GM19240 (cell line): Measurements from ENCODE around the gene MED27.

Experiments used
- DNase-seq: peaks from one replicate; pipeline ENCODE4 v3.0.0; 2011; ENCODE audit warnings: low spot score; ENCODE audit not compliant: insufficient read length

MED27 gene

DNA sequence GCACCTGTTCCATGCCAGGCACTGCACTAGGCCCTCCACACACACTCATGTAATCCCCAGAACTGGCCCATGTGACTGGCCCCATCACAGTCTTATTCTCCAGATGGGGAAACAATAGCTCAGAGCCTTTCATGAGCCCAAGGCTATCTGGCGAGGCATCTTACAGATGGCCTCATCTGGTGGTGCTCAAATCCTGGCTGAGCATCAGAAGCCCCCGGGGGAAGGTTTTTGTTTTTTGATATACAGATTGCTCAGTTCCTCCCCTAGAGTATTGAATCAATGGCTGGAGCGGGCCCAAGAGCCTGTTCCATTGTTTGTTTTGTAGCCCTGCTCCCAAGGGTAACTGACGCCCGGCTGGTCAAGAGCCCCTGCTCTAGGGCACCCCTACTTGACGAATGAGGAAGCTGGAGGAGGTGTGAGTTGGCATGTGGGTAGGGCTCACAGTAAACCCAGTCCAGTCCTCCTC lies 194.5 kb downstream of the MED27 start:
- DNase-seq = no peak

DNA sequence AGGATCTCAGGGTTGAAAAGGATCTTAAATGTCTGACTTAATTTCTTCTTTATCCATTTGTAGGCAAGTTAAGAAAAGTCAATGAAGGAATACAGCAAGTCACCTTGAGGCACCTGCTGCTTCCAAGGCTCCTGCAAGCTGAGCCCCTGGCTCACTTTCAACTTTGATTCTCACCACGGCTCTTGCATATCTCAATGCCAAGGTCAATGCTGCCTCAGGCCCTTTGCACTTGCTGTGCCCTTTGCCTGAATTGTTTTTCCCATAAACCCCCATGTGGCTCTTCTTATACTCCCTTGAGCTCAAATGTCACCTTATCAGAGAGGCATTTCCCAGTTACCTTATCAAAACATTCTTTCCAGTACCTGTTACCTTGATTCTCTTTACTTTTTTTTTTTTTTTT lies 195.4 kb downstream of the MED27 start:
- DNase-seq = no peak

DNA sequence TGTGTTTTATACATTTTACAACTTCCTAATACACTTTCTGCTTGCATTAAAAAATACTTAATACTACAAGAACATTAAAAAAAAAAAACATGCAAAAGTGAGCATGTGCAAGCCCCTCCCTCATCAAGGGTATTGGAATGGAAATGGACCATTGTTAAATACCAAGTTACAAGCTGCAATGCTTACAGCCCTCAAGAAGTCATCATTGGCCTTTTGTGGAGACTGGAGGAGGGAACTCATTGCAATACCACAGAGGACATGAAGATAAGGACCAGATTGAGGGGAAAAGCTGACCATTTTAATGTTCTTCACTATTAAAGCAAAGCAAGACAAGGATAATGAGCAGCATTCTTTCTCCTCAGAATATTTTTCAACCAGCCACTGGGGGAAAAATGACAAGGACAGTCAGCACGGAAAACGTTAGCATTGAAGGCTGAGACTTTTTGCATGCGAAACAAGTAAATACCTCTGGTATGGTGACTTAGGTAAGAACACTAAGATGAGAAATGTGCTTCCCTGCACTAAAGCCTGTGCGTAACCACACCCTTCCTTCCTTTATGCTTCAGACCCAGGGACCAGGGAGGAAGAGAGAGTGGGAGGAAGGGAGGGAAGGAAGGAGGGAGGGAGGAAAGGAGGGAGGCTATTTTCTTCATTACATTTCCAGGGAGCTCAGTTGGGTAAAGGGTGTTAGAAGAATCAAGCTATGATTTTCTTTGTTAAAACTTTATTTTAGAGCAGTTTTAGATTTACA lies 198.7 kb downstream of the MED27 start:
- DNase-seq = no peak

DNA sequence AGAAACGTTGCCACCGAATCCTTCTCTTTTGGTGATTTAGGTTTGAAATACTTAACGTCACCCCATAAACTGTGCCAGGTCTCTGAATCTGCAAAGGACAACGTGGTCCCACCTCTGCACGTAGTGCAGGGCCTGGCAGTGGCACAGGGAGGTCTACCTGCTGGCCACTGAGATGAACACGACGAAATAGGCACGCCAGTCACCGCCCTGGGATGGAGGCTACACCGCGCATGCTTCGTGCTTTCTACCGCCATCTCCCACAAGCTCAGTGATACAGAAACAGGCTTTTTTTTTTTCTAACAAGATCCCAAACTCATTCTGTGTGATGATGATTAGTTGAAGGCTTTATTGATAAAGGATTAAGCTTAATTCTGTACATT lies 199.8 kb downstream of the MED27 start:
- no peak for DNase-seq

DNA sequence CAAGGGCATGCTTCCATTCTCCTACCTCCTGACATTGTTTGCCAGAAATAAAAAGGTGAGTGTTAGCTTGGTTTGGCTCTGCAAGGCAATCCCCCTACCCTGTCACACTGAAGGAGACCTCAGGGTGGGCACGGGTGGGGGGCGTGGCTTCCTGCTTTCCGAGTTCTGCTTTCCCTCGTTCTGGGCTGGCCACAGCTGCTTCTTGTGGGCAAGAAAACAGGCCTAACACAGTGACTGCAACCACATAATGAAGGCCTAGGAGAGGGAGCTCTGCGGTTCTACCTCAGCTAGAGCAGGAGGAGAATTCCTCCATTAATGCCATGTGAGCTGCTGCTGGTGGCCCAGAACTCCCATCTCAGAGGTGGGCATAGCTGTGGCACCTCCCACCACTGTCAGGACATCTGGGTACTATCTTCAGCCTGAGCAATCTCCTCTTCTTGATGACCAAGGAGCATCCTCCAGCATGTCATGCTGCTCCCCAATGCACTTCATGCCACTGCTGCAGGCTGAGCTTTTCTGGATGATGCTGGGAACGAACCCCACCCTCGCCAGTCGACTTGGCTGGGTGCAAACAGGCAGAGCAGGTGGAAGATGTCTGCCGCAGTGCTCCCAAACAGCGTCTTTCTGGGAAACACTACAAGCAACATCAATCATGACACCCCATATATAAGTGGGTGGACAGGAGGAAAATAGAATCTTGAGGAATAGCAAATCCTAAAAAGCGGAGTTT lies 200.3 kb downstream of the MED27 start:
- no peak for DNase-seq

DNA sequence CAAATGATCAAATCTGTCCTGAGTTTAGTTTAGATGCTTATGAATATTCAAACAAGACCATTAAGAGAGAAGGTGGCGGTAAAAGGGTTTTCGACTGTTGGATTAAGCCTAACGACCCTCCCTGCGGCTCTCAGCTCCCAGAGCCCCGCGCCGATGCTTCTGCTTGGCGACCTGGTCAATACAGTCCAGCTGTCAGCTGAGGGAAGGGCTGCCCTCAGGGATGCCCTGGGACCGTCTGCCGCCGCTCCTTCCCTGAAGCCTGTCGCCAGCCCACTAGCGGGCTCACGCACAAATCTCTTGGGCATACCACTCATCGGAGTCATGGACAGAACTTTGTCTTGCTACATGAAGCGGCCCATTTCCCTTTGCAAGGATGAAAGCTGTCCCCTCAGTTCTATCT lies 203.2 kb downstream of the MED27 start:
- DNase-seq = no peak

DNA sequence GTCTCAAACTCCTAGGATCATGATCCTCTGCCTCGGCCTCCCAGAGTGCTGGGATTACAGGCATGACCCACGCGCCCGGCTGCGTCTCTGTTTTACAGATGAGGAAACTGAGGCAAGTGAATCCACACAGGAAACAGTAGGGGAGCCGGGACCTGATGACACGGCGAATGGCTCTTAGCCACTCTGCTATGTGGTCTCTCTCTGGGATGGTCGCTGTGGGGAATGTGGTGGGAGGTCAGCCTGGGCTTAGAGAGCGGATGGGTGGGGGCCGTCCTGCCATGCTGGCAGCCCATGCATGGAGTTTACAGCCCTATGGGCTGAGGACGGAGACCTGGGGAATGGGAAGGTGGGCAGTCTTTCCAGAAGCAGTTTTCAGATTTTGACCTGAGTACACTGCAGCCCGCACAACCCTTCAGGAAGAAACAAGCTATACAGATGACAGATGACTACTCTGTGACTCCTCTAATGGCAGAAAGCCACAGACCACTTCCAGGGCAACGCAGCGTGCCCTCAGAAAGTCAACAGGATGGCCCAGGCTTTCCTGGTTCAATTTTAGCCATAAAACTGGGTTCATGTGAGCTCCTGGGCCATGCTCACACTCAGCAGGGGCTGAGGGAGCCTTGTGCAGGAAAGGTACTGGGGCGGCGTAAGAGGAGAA lies 203.7 kb downstream of the MED27 start:
- no peak for DNase-seq

DNA sequence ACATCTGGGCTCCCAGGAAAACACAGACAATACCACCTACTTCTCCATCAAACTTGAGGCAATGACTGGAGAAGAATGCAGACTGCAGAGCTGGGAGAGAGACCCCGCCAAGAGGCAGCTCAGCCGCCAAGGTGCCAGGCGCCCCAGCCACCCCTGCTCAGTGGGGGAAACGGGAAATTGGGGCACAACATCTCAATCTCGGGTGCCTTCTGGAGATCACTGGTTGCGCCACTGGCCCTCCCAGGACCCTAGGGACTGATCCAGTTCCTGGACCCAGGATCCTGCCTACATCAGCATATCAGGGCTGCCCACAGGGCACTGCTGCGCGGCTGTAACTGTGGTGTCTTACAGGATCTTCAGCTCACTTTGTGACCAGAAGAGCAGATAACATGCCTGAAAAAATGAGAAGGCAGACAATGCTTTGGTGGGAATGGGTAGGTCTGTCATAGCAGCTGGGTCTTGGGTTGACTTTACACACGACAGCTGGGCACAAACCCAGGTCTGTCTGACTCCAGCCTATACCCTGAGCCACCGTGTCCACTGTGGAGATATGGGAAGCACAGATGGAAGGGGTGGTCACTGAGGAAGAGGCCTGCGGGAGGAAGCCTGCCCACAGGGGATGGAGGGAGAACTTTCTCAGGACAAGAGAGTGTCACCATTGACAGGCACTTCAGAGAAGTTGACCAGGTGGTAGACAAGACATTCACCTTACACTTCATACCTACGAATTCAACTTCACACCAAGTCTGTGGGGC lies 204.6 kb downstream of the MED27 start:
- no peak for DNase-seq

DNA sequence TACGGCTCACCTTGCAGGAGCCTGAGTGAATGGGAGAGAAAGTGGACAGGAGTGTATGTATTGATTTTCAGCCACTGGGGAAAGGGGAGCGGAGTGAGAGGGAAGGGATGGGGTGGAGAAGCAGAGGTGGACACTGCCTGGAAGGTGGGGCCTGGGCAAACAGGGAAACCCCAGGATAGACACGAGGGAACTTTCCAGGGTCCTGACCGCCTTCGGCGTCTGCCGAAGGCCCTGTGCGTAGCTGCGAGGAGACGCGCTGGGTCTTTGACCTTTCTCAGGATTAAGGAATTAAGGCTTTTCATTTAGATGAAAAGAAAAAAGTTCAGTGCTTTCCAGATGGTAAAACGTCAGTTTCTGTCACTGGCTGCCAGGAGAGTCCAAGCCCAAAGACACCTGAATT lies 205.2 kb downstream of the MED27 start:
- no peak for DNase-seq

DNA sequence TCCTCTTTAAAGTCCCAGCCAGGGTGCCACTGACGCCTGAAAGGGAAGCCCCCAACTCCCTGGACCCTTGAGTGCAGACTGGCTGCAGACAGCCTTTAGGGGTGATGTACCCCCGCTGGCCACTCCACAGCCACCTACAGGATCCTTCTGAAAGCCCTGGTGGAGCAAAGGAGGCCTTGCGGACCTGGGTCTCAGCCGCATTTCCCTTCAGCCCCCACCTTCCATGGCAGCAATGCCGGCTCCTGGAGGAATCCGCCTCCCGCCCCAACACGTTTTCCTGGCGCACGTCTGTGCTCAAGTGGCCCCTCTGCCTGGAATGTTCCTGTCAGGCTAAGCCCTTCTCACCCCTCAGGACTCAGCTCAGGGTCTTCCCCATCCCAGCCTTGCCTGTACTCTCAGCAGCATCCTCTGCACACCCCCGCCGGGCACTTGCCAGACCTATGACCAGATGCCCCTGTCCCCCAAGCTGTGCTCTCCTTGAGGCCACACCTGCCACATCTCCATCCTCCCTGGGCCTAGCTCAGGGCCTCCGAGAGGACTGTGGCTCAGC lies 205.7 kb downstream of the MED27 start:
- no peak for DNase-seq

DNA sequence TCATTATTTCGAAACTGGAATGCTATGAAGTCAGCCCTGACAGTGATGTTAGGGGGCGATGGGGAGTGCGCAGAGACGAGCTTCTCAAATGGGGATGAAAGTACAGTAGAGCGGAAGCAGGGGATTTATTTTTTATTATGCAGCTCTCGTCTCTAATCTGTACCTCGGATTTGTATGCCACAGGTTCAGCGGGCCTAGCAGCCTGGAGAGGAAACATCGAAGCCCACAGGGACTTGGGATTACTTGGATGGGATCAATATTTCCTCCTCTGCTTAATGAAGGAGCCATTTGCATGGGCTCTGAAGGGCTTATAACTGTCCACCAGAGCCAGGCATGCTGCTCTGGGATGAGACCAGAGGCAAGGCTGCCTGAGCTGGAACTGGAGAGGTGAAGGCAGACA lies 206.3 kb downstream of the MED27 start:
- DNase-seq = no peak

DNA sequence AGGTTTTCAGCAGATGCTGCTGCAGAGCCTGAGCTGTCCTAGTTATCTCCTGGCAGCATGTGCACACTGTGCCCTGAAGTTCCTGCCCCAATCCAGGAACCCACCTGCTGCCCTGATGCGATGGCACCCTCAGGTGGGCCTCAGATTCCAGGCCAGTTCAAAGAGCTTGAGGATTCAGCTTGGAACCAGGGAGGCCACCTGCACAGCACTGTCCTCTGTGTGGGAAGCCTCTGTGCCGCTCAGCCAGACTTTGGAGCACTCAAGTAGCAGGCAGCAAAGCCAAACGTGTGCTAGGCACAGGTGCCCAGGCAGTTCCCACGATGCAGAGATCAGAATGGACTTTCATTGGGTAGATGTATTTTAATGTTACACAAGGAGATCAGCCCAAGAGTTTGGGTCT lies 207.0 kb downstream of the MED27 start:
- DNase-seq = no peak

DNA sequence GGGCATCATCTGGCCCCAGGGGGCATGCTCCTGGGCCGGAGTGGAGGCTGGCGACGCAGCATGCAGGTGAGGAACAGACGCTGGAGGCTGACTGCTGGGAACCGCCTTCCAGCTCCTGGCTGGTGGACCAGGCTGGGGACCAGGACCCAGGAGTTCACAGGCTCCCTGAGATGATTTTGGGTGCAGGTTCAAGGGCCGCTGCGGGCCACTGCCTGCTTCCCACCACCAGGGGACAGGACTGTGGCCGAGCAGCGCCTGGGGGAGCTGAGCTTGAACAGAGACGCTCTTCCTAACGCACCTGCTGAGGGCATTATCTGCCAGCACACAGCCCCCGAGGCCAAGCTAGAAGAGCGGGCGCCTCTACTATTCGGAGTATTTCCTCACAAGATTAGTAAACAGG lies 207.7 kb downstream of the MED27 start:
- DNase-seq = no peak

DNA sequence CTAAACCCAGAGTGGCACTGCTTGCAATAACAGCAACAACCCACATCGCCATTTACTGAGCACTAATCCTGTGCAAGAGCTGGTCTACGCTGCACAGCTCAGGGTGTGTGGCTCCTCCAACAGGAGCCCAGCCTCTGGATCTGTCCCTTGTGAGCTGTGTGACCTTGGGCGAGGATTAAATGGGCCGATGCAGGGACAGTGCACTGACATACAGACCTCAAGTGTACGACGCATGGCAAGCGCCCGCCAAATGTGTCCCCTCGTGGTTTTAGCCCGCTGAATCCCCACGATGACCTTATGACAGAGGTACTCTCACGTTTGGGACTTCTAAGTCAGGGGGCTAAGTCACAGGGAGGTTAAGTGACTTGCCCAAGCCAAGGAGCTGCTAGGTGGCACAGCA lies 209.5 kb downstream of the MED27 start:
- no peak for DNase-seq

DNA sequence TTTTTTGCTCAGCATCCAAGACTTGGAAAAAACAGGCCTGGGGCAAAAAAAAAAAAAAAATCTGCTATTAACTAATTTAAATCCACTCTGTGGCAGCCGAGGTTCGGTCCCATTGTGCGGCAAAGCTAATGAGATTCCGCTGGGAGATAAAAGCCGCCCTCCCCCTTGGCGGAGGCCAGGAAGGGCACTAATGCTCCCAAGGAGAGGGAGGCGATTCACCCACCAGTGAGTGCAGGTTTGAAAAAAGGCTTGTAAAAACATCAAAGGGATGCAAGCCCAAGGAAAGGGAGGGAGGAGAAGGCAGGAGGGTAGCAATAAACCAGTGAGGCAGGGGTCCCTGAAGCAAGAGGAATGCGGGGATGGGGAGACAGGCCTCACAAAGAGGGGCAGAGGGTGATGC lies 210.3 kb downstream of the MED27 start:
- DNase-seq = no peak

DNA sequence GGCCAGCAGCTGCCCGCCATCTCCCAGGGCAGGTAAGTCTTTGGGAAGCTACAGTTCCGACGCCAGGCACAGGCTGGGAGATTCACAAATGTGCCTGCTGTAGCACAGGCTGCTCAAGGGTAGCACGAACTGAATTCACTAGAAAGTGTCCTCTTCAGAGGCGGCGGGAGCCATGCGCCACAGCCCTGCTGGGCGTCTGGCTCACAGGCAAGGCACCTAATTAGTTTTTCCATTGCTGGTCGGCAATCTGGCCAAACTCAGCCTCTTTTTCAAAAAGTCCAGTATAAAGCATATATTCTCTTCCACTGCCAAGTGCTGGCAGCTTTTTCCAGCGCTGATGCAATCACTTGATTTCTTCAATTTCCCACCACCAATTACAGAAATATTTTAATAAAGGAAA lies 210.9 kb downstream of the MED27 start:
- DNase-seq = no peak

DNA sequence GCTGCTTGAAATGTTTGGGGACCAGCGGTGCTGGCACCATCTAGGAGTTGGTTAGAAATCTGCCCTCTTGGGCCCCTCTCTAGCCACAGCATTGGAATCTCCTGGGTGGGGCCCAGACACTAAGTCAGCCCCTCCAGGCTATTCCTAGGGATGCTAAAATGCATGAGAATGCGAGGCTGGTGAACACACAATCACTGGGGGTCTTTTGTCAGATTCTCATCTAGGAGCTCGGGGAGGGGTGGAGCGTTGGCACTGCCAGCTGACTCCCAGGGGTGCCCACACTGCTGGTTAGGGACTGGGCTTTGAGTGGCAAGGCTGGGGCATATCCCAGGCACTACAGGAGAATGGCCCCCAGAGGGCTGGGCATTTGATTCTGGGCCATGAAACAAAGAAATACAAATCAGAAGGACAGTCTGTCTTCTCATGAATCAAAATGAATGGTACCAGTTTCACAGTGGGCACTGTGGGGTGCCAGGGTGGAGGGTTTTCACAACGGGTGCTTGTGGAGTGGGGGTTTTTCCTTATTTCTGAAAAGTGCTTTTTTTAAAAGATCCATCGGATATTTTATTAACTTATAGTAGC lies 212.0 kb downstream of the MED27 start:
- DNase-seq = no peak

DNA sequence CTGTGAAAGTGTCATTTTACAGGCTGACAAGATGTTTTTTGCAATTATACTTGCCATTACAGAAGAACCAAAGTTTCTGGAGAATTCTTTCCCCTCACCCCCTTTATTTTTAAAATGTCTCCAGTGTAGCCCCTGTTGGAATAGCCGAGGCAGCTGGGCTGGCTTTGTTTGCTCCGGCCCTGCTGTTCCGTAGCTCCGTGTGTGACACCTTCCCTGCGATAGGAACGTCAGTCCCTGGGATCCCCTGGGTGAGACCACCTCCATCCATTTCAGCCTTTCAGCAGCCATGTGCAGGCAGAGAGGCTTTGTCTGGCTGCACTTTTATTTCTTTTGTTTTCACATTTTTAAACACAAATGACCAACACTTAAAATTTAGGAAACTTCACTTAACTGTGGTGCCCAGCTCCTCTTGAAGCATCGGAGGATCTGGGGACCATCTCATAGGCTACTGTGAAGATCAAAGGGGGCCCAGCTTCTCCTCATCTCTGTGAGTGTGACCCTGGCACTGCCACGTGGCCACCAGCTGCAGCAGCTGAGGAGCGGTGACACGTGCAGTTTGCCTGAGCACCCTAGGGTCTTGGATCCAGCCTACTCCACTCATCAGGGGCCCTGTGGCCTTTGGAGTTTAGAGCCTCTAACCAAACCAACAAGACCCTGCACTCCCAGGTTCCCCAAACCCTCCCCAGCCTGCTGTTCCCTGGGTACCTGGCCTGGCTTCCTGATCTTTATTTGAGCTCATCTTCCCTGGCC lies 214.0 kb downstream of the MED27 start:
- DNase-seq = no peak

DNA sequence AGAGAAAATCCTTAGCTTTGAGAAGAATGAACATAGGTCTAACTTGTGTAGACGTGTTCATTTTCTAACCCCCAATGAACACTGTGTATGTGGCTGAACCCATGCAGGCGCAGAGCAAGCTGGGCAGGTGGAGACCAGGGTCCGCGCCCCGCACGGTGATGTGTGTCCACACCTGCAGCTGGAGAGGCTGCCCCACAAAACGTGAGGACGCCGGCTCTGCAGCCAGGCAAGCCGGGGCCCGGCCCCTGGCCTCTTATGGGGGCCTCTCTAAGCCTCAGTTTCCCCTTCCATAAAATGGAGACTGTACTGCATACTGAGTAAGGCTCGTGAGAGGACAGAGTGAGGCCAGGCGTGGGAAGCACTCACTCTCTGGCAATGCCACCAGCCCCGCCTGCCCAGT lies 215.1 kb downstream of the MED27 start:
- DNase-seq = no peak

DNA sequence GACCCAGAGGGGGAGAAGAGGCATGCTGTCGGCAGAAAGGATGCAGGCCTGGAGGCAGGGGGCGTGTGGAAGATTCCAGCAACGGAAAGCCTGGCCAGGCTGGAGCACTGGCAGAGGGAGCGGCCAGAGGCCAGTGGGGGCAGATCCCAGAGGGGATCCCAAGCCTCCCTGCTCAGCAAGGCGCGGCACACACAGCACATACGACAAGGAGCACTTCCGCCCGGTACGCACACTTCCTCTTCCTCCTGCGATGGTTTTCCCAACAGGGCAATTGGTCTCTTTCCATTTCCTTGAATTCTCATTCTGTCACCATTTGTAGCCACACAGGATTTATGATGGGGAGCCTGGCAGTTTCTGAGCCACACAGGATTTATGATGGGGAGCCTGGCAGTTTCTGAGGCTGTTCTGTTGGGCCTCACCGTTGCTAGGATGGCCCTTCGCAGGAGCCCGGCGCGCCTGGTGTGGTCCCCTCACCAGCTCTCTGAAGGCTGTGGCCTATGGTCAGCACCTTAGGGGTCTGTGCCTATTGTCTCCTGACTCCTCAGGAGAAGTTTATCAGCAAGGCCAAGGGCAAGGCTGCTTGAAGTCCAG lies 216.3 kb downstream of the MED27 start:
- no peak for DNase-seq
